RPMI8226 (cell line): Measurements from ENCODE around the gene SPATA31C1.

Experiments used
- DNase-seq: peaks from one replicate; pipeline ENCODE4 v3.0.0-alpha.2; 2015

Gene SPATA31C1

GRCh38 chr9:87944096-87944495 is 26.3 kb downstream of the SPATA31C1 start:
- no peak for DNase-seq

GRCh38 chr9:87944682-87945081 is 26.9 kb downstream of the SPATA31C1 start:
- DNase-seq, result no peak

GRCh38 chr9:87950296-87950695 is 32.5 kb downstream of the SPATA31C1 start:
- DNase-seq, result no peak

- peak; percentile 51 for DNase-seq
Observed at GRCh38 chr9:87950765-87951488, 33.2 kb downstream of the SPATA31C1 start.

- DNase-seq, result no peak
Observed at GRCh38 chr9:87954230-87954629, 36.5 kb downstream of the SPATA31C1 start.

- DNase-seq, result no peak
Observed at GRCh38 chr9:87957839-87958238, 40.1 kb downstream of the SPATA31C1 start.

- no peak for DNase-seq
Observed at GRCh38 chr9:87958591-87958990, 40.8 kb downstream of the SPATA31C1 start.

GRCh38 chr9:87959916-87960581 is 42.3 kb downstream of the SPATA31C1 start:
- no peak for DNase-seq

- no peak for DNase-seq
Observed at GRCh38 chr9:87963770-87964169, 46.0 kb downstream of the SPATA31C1 start.

- DNase-seq, result no peak
Observed at GRCh38 chr9:87964826-87965225, 47.1 kb downstream of the SPATA31C1 start.

- no peak for DNase-seq
Observed at GRCh38 chr9:87968155-87968554, 50.4 kb downstream of the SPATA31C1 start.

- DNase-seq, result no peak
Observed at GRCh38 chr9:87970602-87971001, 52.8 kb downstream of the SPATA31C1 start.

- DNase-seq, result no peak
Observed at GRCh38 chr9:87973122-87973521, 55.4 kb downstream of the SPATA31C1 start.
